HEK293T (cell line): ENCODE measurements around the gene IL24.

Source experiments
- CTCF ChIA-PET: fragments of 350-600 bp; formaldehyde crosslinking; extraction: SDS; loops from one replicate; lab custom pipeline; 2021; ENCODE audit warnings: antibody characterized with exemption, inconsistent platforms; lab: Yijun Ruan, JAX
- POLR2A ChIA-PET: fragments of 350-600 bp; formaldehyde crosslinking; extraction: SDS; loops from one replicate; lab custom pipeline; 2020; ENCODE audit warnings: antibody characterized with exemption, inconsistent platforms; lab: Yijun Ruan, JAX
- DNase-seq: peaks from one replicate; pipeline ENCODE4 v3.0.0; 2012; ENCODE audit warnings: mixed read lengths; ENCODE audit errors: extremely low spot score
- ARNT ChIP-seq: fragments of 450-650 bp; IDR thresholded peaks from 2 replicates; pipeline ENCODE4 v1.6.1; 2017; ENCODE audit warnings: mild to moderate bottlenecking
- BHLHE40 ChIP-seq: fragments of 450-650 bp; IDR thresholded peaks from 2 replicates; pipeline ENCODE4 v1.6.1; 2016; ENCODE audit warnings: mild to moderate bottlenecking, moderate library complexity, borderline replicate concordance
- CTBP1 ChIP-seq: fragments of 450-650 bp; IDR thresholded peaks from 2 replicates; pipeline ENCODE4 v1.6.1; 2016; ENCODE audit warnings: borderline replicate concordance
- ELF4 ChIP-seq: fragments of 450-650 bp; IDR thresholded peaks from 2 replicates; pipeline ENCODE4 v1.6.1; 2017; ENCODE audit warnings: antibody characterized with exemption
- FOXA1 ChIP-seq: fragments of 450-650 bp; IDR thresholded peaks from 2 replicates; pipeline ENCODE4 v1.6.1; 2016; ENCODE audit warnings: mild to moderate bottlenecking
- FOXK2 ChIP-seq: fragments of 450-650 bp; IDR thresholded peaks from 2 replicates; pipeline ENCODE4 v1.6.1; 2016; ENCODE audit warnings: mild to moderate bottlenecking
- FOXM1 ChIP-seq: fragments of 450-650 bp; IDR thresholded peaks from 2 replicates; pipeline ENCODE4 v1.6.1; 2017; ENCODE audit warnings: mild to moderate bottlenecking, borderline replicate concordance
- HDGF ChIP-seq: fragments of 450-650 bp; IDR thresholded peaks from 2 replicates; pipeline ENCODE4 v1.6.1; 2017; ENCODE audit warnings: antibody characterized with exemption, borderline replicate concordance
- L3MBTL2 ChIP-seq: fragments of 450-650 bp; conservative IDR thresholded peaks from 2 replicates; pipeline ENCODE4 v1.6.1; 2016; ENCODE audit warnings: mild to moderate bottlenecking
- LEF1 ChIP-seq: fragments of 450-650 bp; IDR thresholded peaks from 2 replicates; pipeline ENCODE4 v1.6.1; 2017; ENCODE audit warnings: mild to moderate bottlenecking, borderline replicate concordance
- NFRKB ChIP-seq: fragments of 450-650 bp; IDR thresholded peaks from 2 replicates; pipeline ENCODE4 v1.6.1; 2016; ENCODE audit warnings: mild to moderate bottlenecking, moderate library complexity
- SP1 ChIP-seq: fragments of 450-650 bp; IDR thresholded peaks from 2 replicates; pipeline ENCODE4 v1.6.1; 2017
- SUZ12 ChIP-seq: fragments of 450-650 bp; IDR thresholded peaks from 2 replicates; pipeline ENCODE4 v1.6.1; 2016; ENCODE audit warnings: mild to moderate bottlenecking
- TARDBP ChIP-seq: fragments of 450-650 bp; IDR thresholded peaks from 2 replicates; pipeline ENCODE4 v1.6.1; 2016
- ZNF384 ChIP-seq: fragments of 450-650 bp; IDR thresholded peaks from 2 replicates; pipeline ENCODE4 v1.6.1; 2016
- TF ChIP-seq, protein P1 (sequence below): fragments of 450-650 bp; IDR thresholded peaks from 2 replicates; pipeline ENCODE4 v1.6.1; 2016

Gene IL24

DNA sequence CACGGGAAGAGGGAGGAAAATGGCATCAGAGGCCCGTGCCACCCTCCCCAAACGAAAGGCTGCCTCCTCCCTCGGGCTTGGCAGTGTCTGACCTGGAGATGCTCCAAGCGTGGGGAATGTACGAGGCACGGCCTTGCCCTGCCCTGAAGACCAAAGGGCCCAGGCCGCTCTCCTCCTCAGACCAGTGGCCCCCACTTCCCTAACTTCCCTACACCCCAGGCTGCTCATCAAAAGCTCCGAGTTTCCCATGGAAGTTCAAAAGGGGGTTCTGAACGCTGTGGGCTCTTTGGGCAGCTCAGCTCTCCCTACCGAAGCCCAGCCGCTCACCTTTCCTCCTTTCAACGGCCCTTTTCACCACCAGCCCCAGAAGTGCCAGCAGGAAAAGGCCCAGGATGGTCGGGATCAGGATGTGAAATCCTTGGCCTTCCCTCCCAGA lies 12.7 kb downstream of the IL24 start:
- TF ChIP-seq SP1 (no peak), LEF1 (no peak), SUZ12 (no peak), TARDBP (no peak), ARNT (no peak), NFRKB (no peak), L3MBTL2 (no peak), ZNF384 (no peak), ELF4 (no peak), BHLHE40 (no peak), HDGF (no peak), FOXA1 (no peak), FOXK2 (no peak), FOXM1 (no peak), CTBP1 (no peak)
- TF ChIP-seq, protein P1, sequence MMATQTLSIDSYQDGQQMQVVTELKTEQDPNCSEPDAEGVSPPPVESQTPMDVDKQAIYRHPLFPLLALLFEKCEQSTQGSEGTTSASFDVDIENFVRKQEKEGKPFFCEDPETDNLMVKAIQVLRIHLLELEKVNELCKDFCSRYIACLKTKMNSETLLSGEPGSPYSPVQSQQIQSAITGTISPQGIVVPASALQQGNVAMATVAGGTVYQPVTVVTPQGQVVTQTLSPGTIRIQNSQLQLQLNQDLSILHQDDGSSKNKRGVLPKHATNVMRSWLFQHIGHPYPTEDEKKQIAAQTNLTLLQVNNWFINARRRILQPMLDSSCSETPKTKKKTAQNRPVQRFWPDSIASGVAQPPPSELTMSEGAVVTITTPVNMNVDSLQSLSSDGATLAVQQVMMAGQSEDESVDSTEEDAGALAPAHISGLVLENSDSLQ, result no peak
- DNase-seq, result no peak
- CTCF ChIA-PET, result interaction anchor here (0.8 to 2.1 kb wide), 6 partner anchors 17 to 274 kb away, joined by 3 to 6 read pairs (median 4); partner anchors contain the start of gene DYRK3
- POLR2A ChIA-PET, result no interaction called here

DNA sequence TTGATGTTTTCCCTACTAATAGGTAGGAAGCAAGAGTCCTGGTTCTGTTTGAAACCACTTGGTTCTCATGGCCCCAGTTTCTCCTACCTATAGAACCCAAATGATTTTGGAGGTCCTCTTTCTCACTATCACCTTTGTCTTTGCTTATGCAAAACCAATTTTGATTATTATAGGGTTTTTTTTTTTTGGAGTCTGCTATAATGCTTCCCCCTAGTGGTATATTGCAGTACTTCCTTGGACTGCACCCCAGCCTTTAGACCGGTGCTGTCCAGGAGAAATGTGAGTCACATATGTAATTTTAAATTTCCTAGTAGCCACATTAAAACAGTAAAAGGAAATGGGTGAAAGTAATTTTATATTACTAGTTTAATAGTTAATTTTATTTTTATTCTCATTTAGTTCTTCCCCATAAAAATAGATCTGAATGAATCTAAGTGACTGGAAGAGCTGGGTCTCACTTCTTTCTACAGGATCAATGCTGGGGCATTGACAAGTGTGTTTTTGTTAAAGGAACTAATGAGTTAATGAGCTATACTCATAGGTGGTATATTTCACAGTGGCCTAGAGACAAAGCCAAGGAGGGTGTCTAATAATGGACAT lies 13.9 kb downstream of the IL24 start:
- CTCF ChIA-PET, result interaction anchor here (0.6 to 2.4 kb wide), 8 partner anchors 25 to 1850 kb away, joined by 3 to 17 read pairs (median 4); partner anchors contain the start of genes DYRK3 and IL20
- DNase-seq, result peak; percentile 67
- TF ChIP-seq SUZ12, result no peak
- TF ChIP-seq ELF4, result no peak
- peak; percentile 89 for TF ChIP-seq ZNF384
- POLR2A ChIA-PET, result no interaction called here

DNA sequence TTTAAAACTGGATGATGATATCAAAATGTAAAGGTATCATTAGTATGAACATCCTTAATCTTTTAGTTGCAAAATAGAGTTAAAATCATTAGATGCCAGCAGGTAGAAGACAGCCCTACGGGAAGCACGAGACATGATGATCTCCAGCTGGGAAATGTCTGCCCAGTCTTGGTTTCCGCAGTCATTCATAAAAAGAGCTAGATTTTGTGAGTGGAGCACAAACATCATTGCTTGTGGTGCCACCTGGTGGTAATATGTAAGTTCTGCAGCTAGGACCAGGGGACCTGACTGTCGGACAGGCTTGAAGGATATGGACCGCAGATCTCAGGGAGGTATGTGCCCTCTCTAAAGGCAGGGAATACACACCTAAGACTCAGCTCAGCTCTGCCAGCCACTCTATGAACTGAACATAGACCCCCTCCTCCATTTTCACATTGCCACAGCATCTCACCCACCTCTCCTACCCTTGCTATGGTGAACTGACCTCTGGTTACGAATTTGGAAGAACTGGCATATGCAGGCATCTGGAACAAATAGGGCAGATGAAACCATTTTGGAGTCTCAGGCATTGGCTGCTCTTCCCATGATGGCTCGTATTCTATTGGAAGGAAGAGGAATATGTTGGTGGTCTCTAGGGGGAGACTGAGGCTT lies 15.3 kb downstream of the IL24 start:
- ChIA-PET POLR2A (interaction anchor here (0.7 to 1.3 kb wide), 2 partner anchors 70 to 178 kb away, joined by 3 read pairs; no protein-coding TSS in a partner anchor), CTCF (interaction anchor here (0.6 to 2.4 kb wide), 18 partner anchors 17 to 1129 kb away, joined by 3 to 17 read pairs (median 4); partner anchors contain the start of gene IL20)
- DNase-seq, result peak; percentile 87
- TF ChIP-seq, protein P1, result 0 out of 2 replicates have a peak, but pooled peaks have one; percentile 32
- no peak for TF ChIP-seq FOXA1
- no peak for TF ChIP-seq HDGF
- no peak for TF ChIP-seq SUZ12

DNA sequence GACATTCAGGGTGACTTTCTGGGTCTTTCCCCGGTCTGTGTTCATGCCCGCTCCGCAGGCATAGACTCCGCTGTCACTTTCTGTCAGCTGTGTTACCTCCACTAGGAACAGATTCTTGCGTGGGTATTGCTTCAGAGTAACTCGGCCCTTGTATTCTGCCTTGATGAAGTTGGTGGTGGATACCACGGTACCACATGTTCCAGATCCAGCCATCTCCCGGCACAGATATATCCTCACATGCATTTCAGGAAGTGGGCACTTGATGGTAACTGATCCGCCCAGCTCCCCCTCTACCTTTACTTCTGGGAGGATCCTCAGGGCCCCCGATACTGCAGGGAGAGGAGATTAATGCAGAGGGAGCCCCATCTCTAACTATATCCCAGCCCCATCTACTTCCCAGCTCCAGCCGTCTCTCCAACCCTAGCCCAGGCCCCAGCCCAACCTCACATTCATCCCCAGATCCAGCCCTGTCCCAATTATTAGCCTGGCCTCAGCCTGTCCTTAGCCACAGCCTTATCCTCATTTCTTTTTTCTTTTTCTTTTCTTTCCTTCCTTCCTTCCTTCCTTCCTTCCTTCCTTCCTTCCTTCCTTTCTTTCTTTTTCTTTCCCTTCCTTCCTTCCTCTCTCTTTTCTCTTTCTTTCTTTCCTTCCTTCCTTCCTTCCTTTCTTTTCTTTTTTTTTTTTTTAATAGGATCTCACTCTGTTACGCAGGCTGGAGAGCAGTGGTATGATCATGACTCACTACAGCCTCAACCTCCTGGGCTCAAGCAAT lies 16.7 kb downstream of the IL24 start:
- CTCF ChIA-PET, result interaction anchor here (1.1 kb wide), 1 partner anchor 92 kb away, joined by 3 read pairs; no protein-coding TSS in a partner anchor
- TF ChIP-seq L3MBTL2, result no peak
- TF ChIP-seq BHLHE40, result no peak
- no peak for TF ChIP-seq ARNT
- no peak for TF ChIP-seq FOXK2
- no peak for TF ChIP-seq CTBP1
- TF ChIP-seq SP1, result no peak
- no peak for TF ChIP-seq ZNF384
- no peak for TF ChIP-seq HDGF
- no peak for TF ChIP-seq NFRKB
- no peak for TF ChIP-seq SUZ12
- TF ChIP-seq FOXM1, result no peak
- TF ChIP-seq FOXA1, result no peak
- TF ChIP-seq, protein P1, result no peak
- DNase-seq, result no peak
- POLR2A ChIA-PET, result interaction anchor here (0.6 kb wide), 1 partner anchor 139 kb away, joined by 3 read pairs; the partner anchor contains the start of gene PFKFB2

DNA sequence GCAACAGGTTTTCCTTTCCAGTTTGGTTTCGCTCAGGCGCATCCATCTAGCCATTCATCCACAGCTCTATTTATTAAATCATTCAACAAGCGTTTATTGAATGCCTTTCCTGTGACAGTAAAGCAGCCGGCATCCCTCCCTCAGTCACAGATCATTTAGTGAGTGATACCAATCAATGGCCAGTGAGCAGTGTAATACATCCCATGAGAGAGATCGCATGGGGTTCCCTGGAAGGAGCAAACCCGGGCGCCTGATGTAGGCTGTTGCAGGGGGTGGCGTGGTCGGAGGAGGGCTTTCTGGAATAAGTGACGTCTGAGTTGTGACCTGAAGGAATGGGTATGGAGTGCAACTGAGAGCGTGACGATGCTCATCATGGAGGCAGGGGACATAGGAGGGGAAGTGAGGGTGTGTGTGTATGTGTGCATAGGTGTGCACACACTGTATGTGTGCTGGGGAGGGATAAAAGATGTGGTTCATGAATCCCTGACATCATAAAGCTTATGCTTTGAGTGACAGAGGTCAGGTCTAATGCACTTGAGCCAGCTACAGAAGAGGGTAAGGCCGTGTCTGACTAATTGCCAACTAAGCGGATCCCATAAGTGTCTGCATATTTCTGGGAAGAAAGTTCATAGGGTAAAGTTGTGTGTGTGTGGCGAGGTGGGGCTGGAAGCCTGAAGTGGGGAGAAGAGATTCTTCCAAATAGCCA lies 17.9 kb downstream of the IL24 start:
- ChIA-PET POLR2A (no interaction called here), CTCF (no interaction called here)
- TF ChIP-seq LEF1, result no peak
- no peak for TF ChIP-seq FOXK2
- TF ChIP-seq FOXA1, result no peak
- no peak for TF ChIP-seq SP1
- no peak for TF ChIP-seq HDGF
- no peak for TF ChIP-seq TARDBP
- TF ChIP-seq ZNF384, result no peak
- TF ChIP-seq SUZ12, result no peak
- TF ChIP-seq L3MBTL2, result no peak
- TF ChIP-seq ARNT, result no peak
- no peak for TF ChIP-seq FOXM1
- TF ChIP-seq ELF4, result no peak
- no peak for TF ChIP-seq BHLHE40
- no peak for DNase-seq
